Effector CD8-positive, alpha-beta T cell (primary cell): ENCODE results near the gene KIAA1328.

Experiments
- DNase-seq: peaks from one replicate; lab custom pipeline; 2025; lab: John Stamatoyannopoulos, UW

KIAA1328 gene

GRCh38 chr18:37277804-37278203, 448.9 kb downstream of the KIAA1328 start:
- DNase-seq = no peak
